ENCODE data around the gene MVD. TPM values are rescaled to one million over a fixed set of nuclear protein-coding genes. Genes with fewer than 3 reads are reported as not detected.

MVD gene
- total RNA-seq, 4 donors from 2014 or later: 20.7 to 52.5 (median 43.2) TPM

DNA sequence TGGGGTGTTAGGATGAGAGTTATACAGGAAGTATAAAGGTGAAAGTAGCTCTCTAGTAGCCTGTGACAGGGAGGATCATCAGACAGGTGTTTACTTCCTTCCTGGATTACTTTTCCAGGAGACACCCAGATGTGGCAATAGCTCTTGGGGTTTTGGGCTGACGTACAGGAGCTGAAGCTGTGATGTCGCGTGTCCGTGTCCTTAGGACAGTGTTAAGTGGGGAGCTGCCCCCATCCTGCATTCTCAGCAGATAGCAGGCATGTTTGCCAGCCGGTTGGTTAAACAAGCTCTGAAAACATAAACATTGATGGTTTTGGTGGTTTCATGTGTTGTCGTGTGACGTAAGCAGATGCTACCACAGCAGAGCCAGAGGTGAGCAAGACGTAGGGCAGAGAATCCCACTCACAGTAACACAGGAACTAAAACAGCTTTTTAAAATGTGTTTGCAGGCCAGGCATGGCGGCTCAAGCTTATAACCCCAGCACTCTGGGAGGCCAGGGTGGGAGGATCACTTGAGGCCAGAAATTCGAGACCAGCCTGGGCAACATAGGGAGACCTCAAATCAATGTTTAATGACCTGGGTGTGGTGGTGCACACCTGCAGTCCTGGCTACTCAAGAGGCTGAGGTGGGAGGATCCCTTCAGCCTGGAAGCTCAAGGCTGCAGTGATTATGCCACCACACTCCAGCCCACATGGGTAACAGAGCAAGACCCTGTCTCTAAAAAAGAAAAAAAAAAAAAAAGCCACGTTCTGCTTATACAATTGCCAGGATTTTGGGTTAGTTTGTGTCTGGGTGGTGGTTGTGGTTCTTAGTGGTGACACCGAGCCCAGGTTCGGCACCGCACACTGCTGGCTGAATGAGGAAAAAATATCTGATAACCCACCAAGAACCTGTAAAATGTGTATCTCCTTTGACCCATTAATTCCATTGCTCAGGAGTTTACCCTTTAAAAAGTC lies 42.8 kb downstream of the MVD start:
- H3K27me3 ChIP-seq: no peaks in the 10 kb centered on the region
- H3K27ac ChIP-seq: no peak overlapping the region
- intact Hi-C loops (cut with DNase I): no loop called here
- 85 to 96% methylated on average over 14 of the region's 14 CpGs for WGBS, 2 donors
- H3K9me3 ChIP-seq: no peaks in the 10 kb centered on the region
- H3K4me1 ChIP-seq: peaks cover 0 to 12% of the 10 kb centered on the region in 2 donors
- peaks cover 31 to 33% of the 10 kb centered on the region in 2 donors for H3K36me3 ChIP-seq
- no peak for TF ChIP-seq POLR2A (IDR thresholded peaks at IDR 0.05)
- TF ChIP-seq, protein P1, sequence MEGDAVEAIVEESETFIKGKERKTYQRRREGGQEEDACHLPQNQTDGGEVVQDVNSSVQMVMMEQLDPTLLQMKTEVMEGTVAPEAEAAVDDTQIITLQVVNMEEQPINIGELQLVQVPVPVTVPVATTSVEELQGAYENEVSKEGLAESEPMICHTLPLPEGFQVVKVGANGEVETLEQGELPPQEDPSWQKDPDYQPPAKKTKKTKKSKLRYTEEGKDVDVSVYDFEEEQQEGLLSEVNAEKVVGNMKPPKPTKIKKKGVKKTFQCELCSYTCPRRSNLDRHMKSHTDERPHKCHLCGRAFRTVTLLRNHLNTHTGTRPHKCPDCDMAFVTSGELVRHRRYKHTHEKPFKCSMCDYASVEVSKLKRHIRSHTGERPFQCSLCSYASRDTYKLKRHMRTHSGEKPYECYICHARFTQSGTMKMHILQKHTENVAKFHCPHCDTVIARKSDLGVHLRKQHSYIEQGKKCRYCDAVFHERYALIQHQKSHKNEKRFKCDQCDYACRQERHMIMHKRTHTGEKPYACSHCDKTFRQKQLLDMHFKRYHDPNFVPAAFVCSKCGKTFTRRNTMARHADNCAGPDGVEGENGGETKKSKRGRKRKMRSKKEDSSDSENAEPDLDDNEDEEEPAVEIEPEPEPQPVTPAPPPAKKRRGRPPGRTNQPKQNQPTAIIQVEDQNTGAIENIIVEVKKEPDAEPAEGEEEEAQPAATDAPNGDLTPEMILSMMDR (IDR thresholded peaks at IDR 0.05): no peak
- no peak for DNase-seq
- no peak overlapping the region for H3K4me3 ChIP-seq (replicated peaks in 1 of 3)

DNA sequence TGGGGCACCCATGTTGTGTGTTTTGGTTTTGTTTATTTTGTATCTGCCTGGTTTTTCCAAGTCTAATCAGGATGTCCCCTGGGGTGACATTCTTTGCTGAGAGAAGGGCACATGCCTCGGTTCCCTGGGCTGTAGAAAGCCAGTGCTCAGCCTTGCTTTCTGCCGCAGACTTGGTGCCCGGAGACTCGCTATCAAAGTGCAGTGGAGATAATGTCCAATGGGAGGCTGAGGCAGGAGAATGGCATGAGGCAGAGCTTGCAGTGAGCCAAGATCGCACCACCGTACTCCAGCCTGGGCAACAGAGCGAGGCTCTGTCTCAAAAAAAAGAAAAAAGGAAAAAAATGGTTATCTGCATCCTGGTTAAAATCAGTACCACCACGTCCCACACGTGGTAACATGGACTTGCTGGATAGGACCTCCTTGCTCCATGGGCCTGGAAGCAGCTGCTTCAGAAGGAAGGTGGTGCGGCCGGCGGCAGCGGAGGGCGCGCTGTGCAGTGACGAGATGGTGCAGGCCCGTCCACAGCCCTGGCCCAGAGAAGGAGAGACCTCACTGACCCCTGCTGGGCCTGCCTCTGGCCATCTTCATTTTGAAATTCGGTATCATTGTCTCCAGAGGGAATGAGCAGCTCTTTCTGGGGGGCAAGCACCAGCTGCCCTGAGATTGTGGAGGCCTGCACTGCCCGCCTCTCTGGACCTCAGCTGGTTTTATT lies 43.8 kb downstream of the MVD start:
- 92 to 93% methylated on average over 19 of the region's 19 CpGs for WGBS, 2 donors
- no peaks in the 10 kb centered on the region for H3K27me3 ChIP-seq
- no peaks in the 10 kb centered on the region for H3K9me3 ChIP-seq
- intact Hi-C loops (cut with DNase I): no loop called here
- no peak for TF ChIP-seq POLR2A (IDR thresholded peaks at IDR 0.05)
- TF ChIP-seq, protein P1 (IDR thresholded peaks at IDR 0.05): no peak
- peaks cover 21 to 22% of the 10 kb centered on the region in 2 donors for H3K36me3 ChIP-seq
- DNase-seq: no peak
- no peak overlapping the region for H3K27ac ChIP-seq
- peaks cover 0 to 12% of the 10 kb centered on the region in 2 donors for H3K4me1 ChIP-seq
- no peak overlapping the region for H3K4me3 ChIP-seq (replicated peaks in 1 of 3)

DNA sequence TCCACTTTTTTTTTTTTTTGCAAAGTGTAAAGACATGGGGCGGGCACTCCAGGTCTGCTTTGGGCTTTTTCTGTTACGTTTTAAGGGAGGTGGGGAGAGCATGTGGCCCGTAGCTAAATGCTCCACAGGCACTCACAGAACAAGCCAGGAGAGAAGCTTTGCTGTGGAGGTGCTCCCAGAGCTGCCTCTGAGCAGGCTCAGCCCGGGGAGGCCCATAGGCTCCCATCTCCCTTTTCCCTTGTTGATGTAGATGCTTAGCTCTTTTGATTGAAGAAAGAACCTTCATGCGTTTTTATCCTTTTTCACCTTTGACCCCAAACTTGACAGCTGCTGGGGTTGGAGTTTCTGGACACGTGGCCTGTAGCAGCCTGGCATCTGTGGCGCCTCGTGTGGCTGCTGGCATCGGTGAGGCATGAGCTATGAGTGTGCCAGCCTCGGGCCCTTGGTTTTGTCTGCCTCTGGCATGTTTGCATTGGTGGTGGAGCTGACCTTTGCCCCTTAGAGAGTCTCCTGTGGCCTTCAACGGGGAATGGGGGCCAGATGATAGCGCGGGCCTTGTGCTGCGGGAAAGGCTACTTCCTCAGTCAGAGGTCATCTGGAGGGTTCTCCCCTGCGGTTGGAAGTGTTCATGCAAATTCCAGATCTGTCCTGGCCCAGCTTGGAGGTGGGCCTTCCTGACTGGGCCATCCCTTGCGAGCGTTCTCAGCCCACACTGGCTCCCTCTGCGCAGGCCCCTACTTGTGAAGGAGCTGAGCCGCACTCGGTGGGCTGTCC lies 44.5 kb downstream of the MVD start:
- intact Hi-C loops (cut with DNase I): no loop called here
- peaks cover 13 to 15% of the 10 kb centered on the region in 2 donors for H3K36me3 ChIP-seq
- DNase-seq: no peak

DNA sequence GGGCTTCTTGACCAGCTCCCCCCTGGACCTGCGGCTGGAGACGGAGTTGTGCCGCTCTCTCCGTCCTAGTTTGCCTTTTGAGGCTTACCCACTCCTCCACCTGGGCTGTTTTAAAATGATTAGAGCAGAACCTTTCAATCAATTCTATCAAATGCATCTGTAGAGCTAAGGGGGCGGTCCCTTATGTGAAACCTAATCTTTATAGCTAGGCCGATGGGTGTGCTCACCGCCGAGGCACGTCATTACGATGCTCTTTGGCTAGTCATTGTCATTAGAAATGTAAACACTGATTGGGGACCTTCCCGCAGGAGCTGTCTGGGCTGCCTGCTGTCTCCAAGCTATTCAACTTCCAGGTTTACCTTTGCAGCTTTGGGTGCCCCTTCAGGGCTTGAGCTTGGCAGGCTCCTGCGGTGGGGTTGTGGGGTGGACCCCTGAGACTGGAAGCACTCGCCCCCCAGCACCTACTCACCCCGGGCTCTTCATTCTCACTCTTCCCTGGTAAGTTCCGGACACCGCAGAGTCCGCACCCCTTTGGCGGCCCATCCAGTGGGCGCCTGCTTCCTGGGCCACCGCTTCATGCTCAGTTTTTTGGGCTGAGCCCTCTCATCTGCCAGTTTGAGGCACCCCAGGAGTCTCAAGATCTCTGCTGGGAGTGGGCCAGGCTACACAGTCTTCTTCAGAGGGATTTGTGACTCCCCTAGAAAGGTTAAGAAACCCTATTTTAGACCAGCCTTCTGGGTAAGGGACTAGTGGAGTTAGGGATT lies 45.4 kb downstream of the MVD start:
- H3K36me3 ChIP-seq: peaks cover 4 to 6% of the 10 kb centered on the region in 2 donors
- TF ChIP-seq, protein P1 (IDR thresholded peaks at IDR 0.05): no peak
- TF ChIP-seq POLR2A (IDR thresholded peaks at IDR 0.05): no peak
- H3K27me3 ChIP-seq: no peaks in the 10 kb centered on the region
- WGBS, 2 donors: 94 to 95% methylated on average over 20 of the region's 20 CpGs
- DNase-seq: no peak
- intact Hi-C loops (cut with DNase I): no loop called here
- peaks cover 0 to 12% of the 10 kb centered on the region in 2 donors for H3K4me1 ChIP-seq
- no peak overlapping the region for H3K27ac ChIP-seq
- H3K9me3 ChIP-seq: no peaks in the 10 kb centered on the region
- H3K4me3 ChIP-seq (replicated peaks in 1 of 3): no peak overlapping the region

More for the DNA sequence above, 44.5 kb downstream of the MVD start:
- H3K27me3 ChIP-seq: no peaks in the 10 kb centered on the region
- no peaks in the 10 kb centered on the region for H3K9me3 ChIP-seq
- peaks cover 0 to 12% of the 10 kb centered on the region in 2 donors for H3K4me1 ChIP-seq
- H3K27ac ChIP-seq: no peak overlapping the region
- TF ChIP-seq, protein P1 (IDR thresholded peaks at IDR 0.05): no peak
- TF ChIP-seq POLR2A (IDR thresholded peaks at IDR 0.05): no peak
- 84 to 86% methylated on average over 20 of the region's 20 CpGs for WGBS, 2 donors
- H3K4me3 ChIP-seq (replicated peaks in 1 of 3): no peak overlapping the region

Data from thyroid gland (tissue), 4 donors.